ENCODE data around the gene NFYA. TPM values are rescaled to one million over a fixed set of nuclear protein-coding genes. Genes with fewer than 3 reads are reported as not detected.
"Not testable (repeated sequence)": the region's sequence is repeated elsewhere in the genome, so short reads cannot be mapped to it uniquely, and the experiment has no call there.

The NFYA gene
- total and polyA plus RNA-seq, 2 experiments from 2014 or later, result 18.7 to 25.2 TPM

- WGBS (ENCODE audit: low lambda C conversion rate, missing lambda C conversion rate), result 95% methylated on average over 3 of the region's 3 CpGs
- no peaks in the 10 kb centered on the region for H3K27me3 ChIP-seq
- H2AFZ ChIP-seq, result no peak overlapping the region
- no peak overlapping the region for H3K4me2 ChIP-seq
- H3K36me3 ChIP-seq (replicated peaks; ENCODE audit: insufficient read depth, low read depth), result peaks cover 7% of the 10 kb centered on the region
- H3K9me2 ChIP-seq (replicated peaks; ENCODE audit: insufficient read depth), result no peaks in the 10 kb centered on the region
- H3K27ac ChIP-seq, result no peak overlapping the region
- TF ChIP-seq EZH2phosphoT487 (IDR thresholded peaks at IDR 0.05; ENCODE audit: low read depth, severe bottlenecking, unreplicated experiment) (no peak), EZH2 (IDR thresholded peaks at IDR 0.05; ENCODE audit: borderline replicate concordance) (no peak), CTCF (IDR thresholded peaks at IDR 0.05; ENCODE audit: poor library complexity) (no peak)
- no peaks in the 10 kb centered on the region for H3K9me3 ChIP-seq (ENCODE audit: low read depth)
- no peaks in the 10 kb centered on the region for H3K79me2 ChIP-seq
- DNase-seq (ENCODE audit: low spot score), result no peak
- no peaks in the 10 kb centered on the region for H3K4me1 ChIP-seq (ENCODE audit: insufficient read depth)
- H4K20me1 ChIP-seq (ENCODE audit: insufficient read depth, poor library complexity, severe bottlenecking), result no peaks in the 10 kb centered on the region
- no peak overlapping the region for H3K4me3 ChIP-seq
These were observed 25.6 kb downstream of the NFYA start for GRCh38 chr6:41098366-41098765.

- TF ChIP-seq EZH2phosphoT487 (IDR thresholded peaks at IDR 0.05; ENCODE audit: low read depth, severe bottlenecking, unreplicated experiment) (no peak), EZH2 (IDR thresholded peaks at IDR 0.05; ENCODE audit: borderline replicate concordance) (no peak), CTCF (IDR thresholded peaks at IDR 0.05; ENCODE audit: poor library complexity) (no peak)
- Histone ChIP-seq H3K4me1 (ENCODE audit: insufficient read depth) (no peaks in the 10 kb centered on the region), H3K27me3 (no peaks in the 10 kb centered on the region), H3K4me2 (no peak overlapping the region), H3K36me3 (replicated peaks; ENCODE audit: insufficient read depth, low read depth) (peaks cover 7% of the 10 kb centered on the region), H3K9me2 (replicated peaks; ENCODE audit: insufficient read depth) (no peaks in the 10 kb centered on the region), H2AFZ (no peak overlapping the region), H4K20me1 (ENCODE audit: insufficient read depth, poor library complexity, severe bottlenecking) (no peaks in the 10 kb centered on the region), H3K79me2 (no peaks in the 10 kb centered on the region), H3K4me3 (no peak overlapping the region), H3K27ac (no peak overlapping the region), H3K9me3 (ENCODE audit: low read depth) (no peaks in the 10 kb centered on the region)
- DNase-seq (ENCODE audit: low spot score), result no peak
- 96% methylated on average over 38 of the region's 42 CpGs for WGBS (ENCODE audit: low lambda C conversion rate, missing lambda C conversion rate)
These were observed 28.1 kb downstream of the NFYA start for GRCh38 chr6:41100871-41101287.

GRCh38 chr6:41103847-41104246 is 31.1 kb downstream of the NFYA start:
- Histone ChIP-seq H3K4me3 (no peak overlapping the region), H3K36me3 (replicated peaks; ENCODE audit: insufficient read depth, low read depth) (no peaks in the 10 kb centered on the region), H3K9me2 (replicated peaks; ENCODE audit: insufficient read depth) (no peaks in the 10 kb centered on the region), H3K27ac (no peak overlapping the region), H3K27me3 (no peaks in the 10 kb centered on the region), H2AFZ (no peak overlapping the region), H3K4me2 (no peak overlapping the region), H3K4me1 (ENCODE audit: insufficient read depth) (no peaks in the 10 kb centered on the region), H3K79me2 (no peaks in the 10 kb centered on the region), H3K9me3 (ENCODE audit: low read depth) (no peaks in the 10 kb centered on the region), H4K20me1 (ENCODE audit: insufficient read depth, poor library complexity, severe bottlenecking) (no peaks in the 10 kb centered on the region)
- DNase-seq (ENCODE audit: low spot score), result no peak
- TF ChIP-seq CTCF (IDR thresholded peaks at IDR 0.05; ENCODE audit: poor library complexity) (no peak), EZH2phosphoT487 (IDR thresholded peaks at IDR 0.05; ENCODE audit: low read depth, severe bottlenecking, unreplicated experiment) (no peak), EZH2 (IDR thresholded peaks at IDR 0.05; ENCODE audit: borderline replicate concordance) (no peak)
- WGBS (ENCODE audit: low lambda C conversion rate, missing lambda C conversion rate), result 98% methylated on average over 3 of the region's 3 CpGs

GRCh38 chr6:41111017-41111416 is 38.2 kb downstream of the NFYA start:
- 51% methylated on average over 3 of the region's 3 CpGs for WGBS (ENCODE audit: low lambda C conversion rate, missing lambda C conversion rate)
- no peaks in the 10 kb centered on the region for H3K9me3 ChIP-seq (ENCODE audit: low read depth)
- no peak for DNase-seq (ENCODE audit: low spot score)
- no peak overlapping the region for H3K4me3 ChIP-seq
- no peak overlapping the region for H3K4me2 ChIP-seq
- no peak overlapping the region for H2AFZ ChIP-seq
- H3K27ac ChIP-seq, result no peak overlapping the region
- H3K79me2 ChIP-seq, result no peaks in the 10 kb centered on the region
- H3K9me2 ChIP-seq (replicated peaks; ENCODE audit: insufficient read depth), result no peaks in the 10 kb centered on the region
- H3K4me1 ChIP-seq (ENCODE audit: insufficient read depth), result no peaks in the 10 kb centered on the region
- H3K27me3 ChIP-seq, result no peaks in the 10 kb centered on the region
- no peaks in the 10 kb centered on the region for H4K20me1 ChIP-seq (ENCODE audit: insufficient read depth, poor library complexity, severe bottlenecking)
- no peaks in the 10 kb centered on the region for H3K36me3 ChIP-seq (replicated peaks; ENCODE audit: insufficient read depth, low read depth)
- TF ChIP-seq CTCF (IDR thresholded peaks at IDR 0.05; ENCODE audit: poor library complexity) (no peak), EZH2phosphoT487 (IDR thresholded peaks at IDR 0.05; ENCODE audit: low read depth, severe bottlenecking, unreplicated experiment) (no peak), EZH2 (IDR thresholded peaks at IDR 0.05; ENCODE audit: borderline replicate concordance) (no peak)

- H3K27me3 ChIP-seq; H4K20me1 ChIP-seq (ENCODE audit: insufficient read depth, poor library complexity, severe bottlenecking); H2AFZ ChIP-seq; H3K4me3 ChIP-seq; DNase-seq (ENCODE audit: low spot score); H3K9me3 ChIP-seq (ENCODE audit: low read depth); H3K4me2 ChIP-seq; H3K9me2 ChIP-seq (replicated peaks; ENCODE audit: insufficient read depth); H3K27ac ChIP-seq; H3K4me1 ChIP-seq (ENCODE audit: insufficient read depth); H3K36me3 ChIP-seq (replicated peaks; ENCODE audit: insufficient read depth, low read depth); H3K79me2 ChIP-seq: not testable (repeated sequence)
- WGBS (ENCODE audit: low lambda C conversion rate, missing lambda C conversion rate), result 83% methylated on average over 2 of the region's 2 CpGs
These were observed 42.3 kb downstream of the NFYA start for GRCh38 chr6:41115027-41115426.

All from hepatocyte (in vitro differentiated cells).